ENCODE measurements around the gene ARPC5.
A peak's percentile ranks its signal among the peaks of the same experiment; 100 is the strongest.

ARPC5 gene

DNA sequence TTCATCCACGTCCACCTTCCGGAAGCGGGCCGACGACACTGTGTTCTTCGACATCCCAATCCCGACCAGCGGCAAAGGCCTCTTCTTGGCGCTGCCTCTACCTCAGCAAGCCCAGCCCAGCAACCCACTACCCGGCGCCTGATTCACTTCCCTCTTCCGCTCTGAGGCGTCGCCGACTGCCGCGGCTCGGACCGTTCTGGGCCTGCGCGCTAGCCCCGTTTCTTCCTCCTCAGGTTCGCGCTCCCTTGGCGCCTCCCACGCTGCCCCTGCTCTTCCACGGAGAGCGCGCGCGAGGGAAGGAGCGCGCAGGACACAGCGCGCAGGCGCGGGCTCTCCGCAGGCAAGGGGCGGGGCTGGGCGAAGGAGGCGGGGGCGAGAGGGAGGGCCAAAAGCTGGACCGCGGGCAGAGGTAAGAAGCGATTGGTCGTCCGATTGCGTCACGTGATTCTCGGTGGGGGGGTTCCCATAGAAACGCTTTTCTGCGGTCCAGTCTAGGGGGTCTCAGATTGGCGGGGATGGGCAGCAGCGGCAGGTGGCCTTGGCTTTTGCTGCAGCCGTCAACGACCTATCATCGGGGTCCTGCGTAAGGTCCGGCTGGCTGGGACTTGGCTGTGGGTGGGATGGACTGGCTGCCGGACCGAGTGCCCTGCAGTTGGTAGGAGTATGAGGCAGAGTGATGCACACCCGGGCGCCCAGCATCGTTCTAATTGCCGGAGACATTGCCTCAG lies at the start of gene ARPC5:
TSS of gene ARPC5 (minus strand) at position 178 of the 728 bp plus-strand sequence. CDS start at position 54, 124 bp downstream.
- TF ChIP-seq, protein P1, sequence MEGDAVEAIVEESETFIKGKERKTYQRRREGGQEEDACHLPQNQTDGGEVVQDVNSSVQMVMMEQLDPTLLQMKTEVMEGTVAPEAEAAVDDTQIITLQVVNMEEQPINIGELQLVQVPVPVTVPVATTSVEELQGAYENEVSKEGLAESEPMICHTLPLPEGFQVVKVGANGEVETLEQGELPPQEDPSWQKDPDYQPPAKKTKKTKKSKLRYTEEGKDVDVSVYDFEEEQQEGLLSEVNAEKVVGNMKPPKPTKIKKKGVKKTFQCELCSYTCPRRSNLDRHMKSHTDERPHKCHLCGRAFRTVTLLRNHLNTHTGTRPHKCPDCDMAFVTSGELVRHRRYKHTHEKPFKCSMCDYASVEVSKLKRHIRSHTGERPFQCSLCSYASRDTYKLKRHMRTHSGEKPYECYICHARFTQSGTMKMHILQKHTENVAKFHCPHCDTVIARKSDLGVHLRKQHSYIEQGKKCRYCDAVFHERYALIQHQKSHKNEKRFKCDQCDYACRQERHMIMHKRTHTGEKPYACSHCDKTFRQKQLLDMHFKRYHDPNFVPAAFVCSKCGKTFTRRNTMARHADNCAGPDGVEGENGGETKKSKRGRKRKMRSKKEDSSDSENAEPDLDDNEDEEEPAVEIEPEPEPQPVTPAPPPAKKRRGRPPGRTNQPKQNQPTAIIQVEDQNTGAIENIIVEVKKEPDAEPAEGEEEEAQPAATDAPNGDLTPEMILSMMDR (IDR thresholded peaks at IDR 0.05): no peak

DNA sequence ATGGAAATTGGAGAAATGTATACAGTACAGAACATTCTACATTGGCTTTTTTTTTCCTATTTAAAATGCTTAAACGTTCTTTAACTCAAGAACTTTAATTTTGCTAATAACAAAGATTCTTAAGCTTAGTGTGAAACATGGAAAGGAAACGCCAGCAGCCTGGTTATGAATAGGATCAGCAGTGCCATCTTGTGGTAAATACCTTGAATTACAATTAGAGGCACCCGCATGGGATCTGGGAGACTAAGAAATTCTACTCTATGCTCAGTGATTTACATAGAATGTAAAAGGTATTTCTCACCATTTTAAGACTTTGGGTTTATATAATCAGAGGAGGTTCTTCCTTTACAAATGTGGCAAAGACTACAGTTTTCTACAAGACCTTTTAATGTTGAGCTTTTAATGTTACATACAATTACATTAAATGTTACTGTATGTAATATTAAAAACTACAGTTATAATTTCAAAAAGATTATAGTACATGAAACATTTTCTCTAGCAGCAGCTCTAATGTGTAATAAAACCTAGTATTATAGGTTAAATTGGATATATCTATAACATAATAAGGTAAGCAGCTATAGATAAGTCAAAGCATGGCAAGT lies 49.6 kb upstream of the ARPC5 start:
- TF ChIP-seq, protein P1 (IDR thresholded peaks at IDR 0.05): peak; percentile 91

DNA sequence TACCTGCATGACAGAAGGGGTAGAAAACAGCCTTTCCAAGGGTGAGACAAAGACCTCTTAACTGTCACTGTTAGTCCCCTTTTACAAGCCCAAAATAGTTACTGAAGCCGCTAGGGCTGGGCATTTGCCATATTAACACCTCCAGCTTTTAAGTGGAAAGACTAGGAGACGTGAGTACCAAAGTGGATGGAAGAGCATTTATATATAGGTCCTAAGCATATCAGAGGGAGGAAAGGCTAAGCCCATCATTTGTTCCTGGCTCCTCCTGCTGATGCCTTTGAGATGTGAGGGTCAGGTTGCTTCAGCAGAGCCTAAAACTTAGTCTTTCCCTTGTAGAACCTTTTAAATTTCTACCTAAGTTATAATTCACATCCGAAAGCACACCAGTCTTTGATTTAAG lies 43.2 kb upstream of the ARPC5 start:
- TF ChIP-seq, protein P1 (IDR thresholded peaks at IDR 0.05): no peak

DNA sequence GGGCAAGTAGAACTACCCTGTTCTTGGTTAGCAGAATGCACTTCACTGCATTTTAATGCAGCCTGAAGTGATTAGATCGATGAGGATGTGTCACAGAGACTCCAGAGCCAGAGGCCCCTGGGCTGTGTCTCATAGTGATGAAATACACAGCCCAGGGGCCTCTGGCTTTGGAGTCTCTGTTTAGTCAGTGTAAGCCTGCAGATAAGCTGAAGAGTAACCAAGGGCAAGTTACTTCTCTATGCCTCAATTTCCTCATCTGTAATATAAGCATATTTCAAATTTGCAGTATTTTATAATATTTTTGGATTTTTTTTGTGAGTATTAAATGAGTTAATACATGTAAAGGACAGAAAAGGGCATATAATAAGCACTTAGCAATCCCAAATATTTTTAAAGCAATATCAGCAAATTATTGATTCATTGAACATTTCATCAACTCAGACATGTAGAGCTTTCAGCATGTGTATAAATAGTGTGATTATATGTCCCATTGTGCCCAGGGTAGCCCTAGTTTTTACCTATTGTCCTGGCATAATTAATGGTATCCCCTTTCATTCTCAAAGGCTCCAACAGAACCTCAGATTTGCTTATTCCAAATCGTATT lies 41.1 kb upstream of the ARPC5 start:
- TF ChIP-seq, protein P1 (IDR thresholded peaks at IDR 0.05): no peak

DNA sequence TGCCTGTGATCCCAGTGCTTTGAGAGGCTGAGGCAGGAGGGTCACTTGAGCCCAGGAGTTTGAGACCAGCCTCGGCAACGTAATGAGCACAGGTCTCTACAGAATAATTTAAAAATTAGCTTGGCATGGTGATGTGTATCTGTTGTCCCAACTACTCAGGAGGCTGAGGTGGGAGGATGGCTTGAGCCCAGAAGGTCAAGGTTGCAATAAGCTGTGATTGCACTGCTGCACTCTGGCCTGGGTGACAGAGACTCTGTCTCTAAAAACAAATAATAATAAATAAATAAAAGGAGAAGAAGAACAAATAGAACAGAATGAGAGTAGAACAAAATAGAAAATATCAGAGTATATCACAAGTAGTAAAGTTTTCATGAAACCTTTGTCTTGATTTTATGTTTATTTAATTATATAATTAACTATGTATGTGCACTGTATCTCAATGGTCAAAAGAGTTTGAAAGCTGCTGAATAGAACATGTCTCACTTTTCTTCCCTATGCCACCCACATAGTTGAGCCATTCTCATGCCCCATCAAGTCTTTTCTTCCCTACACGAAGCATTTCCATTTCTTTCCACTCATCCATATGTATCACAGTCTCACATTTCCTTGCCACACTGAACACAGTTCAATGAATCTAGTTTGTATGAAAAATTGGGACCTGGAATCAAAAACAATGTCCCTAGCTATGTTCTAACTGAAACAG lies 40.5 kb upstream of the ARPC5 start:
- TF ChIP-seq, protein P1 (IDR thresholded peaks at IDR 0.05): no peak

DNA sequence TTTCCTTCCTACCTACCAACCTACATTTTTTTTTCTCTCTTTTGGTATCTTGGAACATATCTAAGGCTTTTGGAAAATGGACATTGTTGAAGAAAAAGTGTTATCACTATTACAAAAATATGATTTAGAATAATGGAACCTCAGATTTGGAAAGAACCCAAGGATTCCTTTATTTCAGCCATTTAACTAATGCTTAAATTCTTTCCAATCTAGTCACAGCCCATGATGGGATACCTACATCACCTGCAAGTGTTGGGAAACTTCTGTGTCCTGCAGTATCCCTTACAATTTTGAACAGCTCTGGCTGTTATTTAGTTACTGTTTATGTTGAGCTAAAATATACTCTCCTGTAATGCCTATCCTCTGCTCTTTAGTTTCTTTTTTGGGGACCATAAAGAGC lies 39.8 kb upstream of the ARPC5 start:
- TF ChIP-seq, protein P1 (IDR thresholded peaks at IDR 0.05): no peak

DNA sequence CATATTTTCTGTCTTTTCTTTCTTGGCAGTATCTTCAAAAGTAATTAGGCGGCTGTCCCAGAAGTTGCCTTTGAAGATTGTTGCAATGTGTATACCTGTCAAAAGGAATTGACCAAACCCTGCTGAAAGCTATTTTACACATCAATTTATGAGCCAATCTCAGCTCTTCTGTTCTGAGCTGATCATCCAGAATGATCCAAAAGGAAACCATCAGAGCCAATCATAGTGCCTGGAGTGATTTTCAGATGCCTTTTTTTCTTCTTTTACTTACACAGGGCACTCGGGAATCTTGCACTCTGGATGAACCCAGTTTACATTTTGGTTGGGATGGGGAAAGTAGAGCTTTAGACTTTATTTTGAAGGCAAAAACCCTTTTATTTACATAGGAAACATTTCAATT lies 39.3 kb upstream of the ARPC5 start:
- TF ChIP-seq, protein P1 (IDR thresholded peaks at IDR 0.05): no peak
